Measurements from ENCODE around the gene CNIH1. TPM values are rescaled to one million over a fixed set of nuclear protein-coding genes. Genes with fewer than 3 reads are reported as not detected.

Gene CNIH1
- total and polyA plus RNA-seq, 2 of the 13 experiments (the other 11 are each of a cell fraction or from before 2014, with no cell fraction given): 166 to 421 TPM

- TF ChIP-seq ZZZ3 (CRISPR knock-in tag; IDR thresholded peaks at IDR 0.05; ENCODE audit: borderline replicate concordance) (no peak), HOXA7 (CRISPR knock-in tag; IDR thresholded peaks at IDR 0.05) (no peak), MIXL1 (CRISPR knock-in tag; IDR thresholded peaks at IDR 0.05) (peak; percentile 85; the same call in 1 of the 2 replicates), SNAI1 (CRISPR knock-in tag; IDR thresholded peaks at IDR 0.05; ENCODE audit: borderline replicate concordance) (no peak), RELA (CRISPR knock-in tag; IDR thresholded peaks at IDR 0.05) (no peak), POLR2A (IDR thresholded peaks at IDR 0.05; ENCODE audit: insufficient read depth in 1 of 2, low read depth in 2 of 2, low read length in 2 of 2) (no peak), HMGA1 (CRISPR knock-in tag; conservative IDR thresholded peaks at IDR 0.05) (no peak), FOXO4 (CRISPR knock-in tag; conservative IDR thresholded peaks at IDR 0.05) (no peak), KLF16 (CRISPR knock-in tag; IDR thresholded peaks at IDR 0.05) (peak in 1 of 2 experiments; percentile 72; a peak in 2 of 4 replicates), ZNF234 (CRISPR knock-in tag; conservative IDR thresholded peaks at IDR 0.05) (no peak), SRF (IDR thresholded peaks at IDR 0.05; ENCODE audit: low read depth, low read length) (no peak), POGK (CRISPR knock-in tag; conservative IDR thresholded peaks at IDR 0.05) (peak; percentile 55; the same call in 1 of the 2 replicates), CREM (IDR thresholded peaks at IDR 0.05) (peak; percentile 64; the same call in 1 of the 2 replicates), CREM (CRISPR knock-in tag; IDR thresholded peaks at IDR 0.05) (no peak), ZBTB7B (CRISPR knock-in tag; IDR thresholded peaks at IDR 0.05) (no peak; the same call in 1 of the 2 replicates), TOPORS (CRISPR knock-in tag; IDR thresholded peaks at IDR 0.05) (no peak), CREBL2 (CRISPR knock-in tag; IDR thresholded peaks at IDR 0.05; ENCODE audit: borderline replicate concordance) (no peak), ATM (IDR thresholded peaks at IDR 0.05; ENCODE audit: borderline replicate concordance) (no peak; the same call in 1 of the 2 replicates), RERE (CRISPR knock-in tag; IDR thresholded peaks at IDR 0.05; ENCODE audit: low read depth) (no peak), SIN3B (IDR thresholded peaks at IDR 0.05; ENCODE audit: low read length) (no peak), MBNL3 (CRISPR knock-in tag; conservative IDR thresholded peaks at IDR 0.05) (no peak), ZNF670 (CRISPR knock-in tag; IDR thresholded peaks at IDR 0.05; ENCODE audit: borderline replicate concordance) (peak; percentile 69; the same call in 1 of the 2 replicates)
Measured at GRCh38 chr14:54447231-54447692, 6.1 kb upstream of the CNIH1 start (continued).

Measured in HepG2 (cell line).